SK-N-SH treated with all-trans-retinoic acid at 6 μM for 48 hours (cell line): ENCODE data around the gene PEX5.

Source experiments
- ATAC-seq: fragments of 200-7000 bp; cut with Tn5 transposase; 3 replicates; pipeline ENCODE4 v1.9.1; 2020; ENCODE audit warnings: mild to moderate bottlenecking, moderate library complexity
- ARNTL ChIP-seq: fragments of 450-650 bp; formaldehyde crosslinking; IDR thresholded peaks from 2 replicates; pipeline ENCODE4 v1.5.0; 2020; ENCODE audit warnings: low read depth, mild to moderate bottlenecking, moderate library complexity, borderline replicate concordance
- BACH2 ChIP-seq: fragments of 250-450 bp; sonication (Bioruptor Pico); IDR thresholded peaks from 2 replicates; pipeline ENCODE4 v1.9.0; 2021; ENCODE audit warnings: mild to moderate bottlenecking, borderline replicate concordance
- CREB5 ChIP-seq: fragments of 250-450 bp; sonication (Bioruptor Pico); IDR thresholded peaks from 2 replicates; pipeline ENCODE4 v1.5.1; 2020; ENCODE audit warnings: low read depth, mild to moderate bottlenecking, moderate library complexity
- CSDC2 ChIP-seq: fragments of 250-450 bp; sonication (Bioruptor Pico); IDR thresholded peaks from 2 replicates; pipeline ENCODE4 v1.5.0; 2020; ENCODE audit warnings: mild to moderate bottlenecking, moderate library complexity
- CSRNP3 ChIP-seq: fragments of 250-450 bp; sonication (Bioruptor Pico); IDR thresholded peaks from 2 replicates; pipeline ENCODE4 v1.5.1; 2021; ENCODE audit warnings: mild to moderate bottlenecking, moderate library complexity
- ESRRG ChIP-seq: fragments of 250-450 bp; sonication (Bioruptor Pico); IDR thresholded peaks from 2 replicates; pipeline ENCODE4 v1.6.1; 2021; ENCODE audit warnings: mild to moderate bottlenecking
- GLIS3 ChIP-seq: fragments of 250-450 bp; sonication (Bioruptor Pico); IDR thresholded peaks from 2 replicates; pipeline ENCODE4 v1.5.0; 2020; ENCODE audit warnings: mild to moderate bottlenecking, moderate library complexity
- ISL1 ChIP-seq: fragments of 250-450 bp; sonication (Bioruptor Pico); IDR thresholded peaks from 2 replicates; pipeline ENCODE4 v2.1.2; 2022; ENCODE audit warnings: mild to moderate bottlenecking, moderate library complexity
- OSR1 ChIP-seq: fragments of 250-450 bp; sonication (Bioruptor Pico); IDR thresholded peaks from 2 replicates; pipeline ENCODE4 v1.8.0; 2022; ENCODE audit warnings: moderate library complexity, mild to moderate bottlenecking, inconsistent platforms
- PATZ1 ChIP-seq: fragments of 250-450 bp; sonication (Bioruptor Pico); IDR thresholded peaks from 2 replicates; pipeline ENCODE4 v1.8.0; 2020; ENCODE audit warnings: mild to moderate bottlenecking, moderate library complexity, borderline replicate concordance
- POU6F1 ChIP-seq: fragments of 250-450 bp; sonication (Bioruptor Pico); IDR thresholded peaks from 2 replicates; pipeline ENCODE4 v1.8.0; 2021; ENCODE audit warnings: low read depth, mild to moderate bottlenecking, moderate library complexity, borderline replicate concordance
- RARB ChIP-seq: fragments of 250-450 bp; sonication (Bioruptor Pico); IDR thresholded peaks from 2 replicates; pipeline ENCODE4 v1.8.0; 2021; ENCODE audit warnings: mild to moderate bottlenecking, moderate library complexity
- SNAI2 ChIP-seq: fragments of 250-450 bp; sonication (Bioruptor Pico); IDR thresholded peaks from 2 replicates; pipeline ENCODE4 v1.5.0; 2020; ENCODE audit warnings: mild to moderate bottlenecking, moderate library complexity
- TCF4 ChIP-seq: fragments of 250-450 bp; sonication (Bioruptor Pico); IDR thresholded peaks from 2 replicates; pipeline ENCODE4 v1.8.0; 2021; ENCODE audit warnings: mild to moderate bottlenecking, moderate library complexity, borderline replicate concordance
- TOX ChIP-seq: fragments of 250-450 bp; sonication (Bioruptor Pico); IDR thresholded peaks from 2 replicates; pipeline ENCODE4 v1.8.0; 2021; ENCODE audit warnings: mild to moderate bottlenecking, moderate library complexity, borderline replicate concordance
- TSHZ2 ChIP-seq: fragments of 250-450 bp; sonication (Bioruptor Pico); IDR thresholded peaks from 2 replicates; pipeline ENCODE4 v1.5.0; 2020; ENCODE audit warnings: mild to moderate bottlenecking, moderate library complexity
- ZC3H10 ChIP-seq: fragments of 250-450 bp; sonication (Bioruptor Pico); IDR thresholded peaks from 2 replicates; pipeline ENCODE4 v1.5.1; 2021; ENCODE audit warnings: mild to moderate bottlenecking, moderate library complexity
- ZFP3 ChIP-seq: fragments of 250-450 bp; sonication (Bioruptor Pico); IDR thresholded peaks from 2 replicates; pipeline ENCODE4 v1.5.0; 2020; ENCODE audit warnings: mild to moderate bottlenecking, moderate library complexity
- ZNF565 ChIP-seq: fragments of 450-650 bp; formaldehyde crosslinking; conservative IDR thresholded peaks from 2 replicates; pipeline ENCODE4 v1.5.0; 2020; ENCODE audit warnings: low read depth, mild to moderate bottlenecking, moderate library complexity
- ZNF70 ChIP-seq: fragments of 450-650 bp; formaldehyde crosslinking; IDR thresholded peaks from 2 replicates; pipeline ENCODE4 v1.5.0; 2020; ENCODE audit warnings: mild to moderate bottlenecking, moderate library complexity
- ZNF8 ChIP-seq: fragments of 450-650 bp; formaldehyde crosslinking; IDR thresholded peaks from 2 replicates; pipeline ENCODE4 v1.5.0; 2020; ENCODE audit warnings: mild to moderate bottlenecking, moderate library complexity

The PEX5 gene

GRCh38 chr12:7150841-7151240, 38.6 kb upstream of the PEX5 start:
- TF ChIP-seq ARNTL (CRISPR knock-in tag) (no peak), CREB5 (CRISPR knock-in tag) (no peak), RARB (no peak), PATZ1 (no peak), ISL1 (CRISPR knock-in tag) (no peak), CSDC2 (CRISPR knock-in tag) (no peak), ZNF70 (CRISPR knock-in tag) (no peak), TOX (no peak), TCF4 (CRISPR knock-in tag) (no peak), ZNF565 (CRISPR knock-in tag) (no peak), BACH2 (no peak), CSRNP3 (CRISPR knock-in tag) (no peak), ZFP3 (CRISPR knock-in tag) (no peak), OSR1 (CRISPR knock-in tag) (no peak), TSHZ2 (CRISPR knock-in tag) (no peak), ZNF8 (CRISPR knock-in tag) (no peak), SNAI2 (CRISPR knock-in tag) (no peak)
- no peak for ATAC-seq

- TF ChIP-seq GLIS3: no peak
- TF ChIP-seq TOX: no peak
- no peak for TF ChIP-seq ISL1 (CRISPR knock-in tag)
- no peak for TF ChIP-seq OSR1 (CRISPR knock-in tag)
- no peak for TF ChIP-seq ZC3H10 (CRISPR knock-in tag)
- TF ChIP-seq PATZ1: no peak
- no peak for TF ChIP-seq SNAI2 (CRISPR knock-in tag)
- TF ChIP-seq TCF4 (CRISPR knock-in tag): no peak
- no peak for TF ChIP-seq ZNF8 (CRISPR knock-in tag)
- no peak for TF ChIP-seq CREB5 (CRISPR knock-in tag)
- TF ChIP-seq TSHZ2 (CRISPR knock-in tag): no peak
- TF ChIP-seq CSRNP3 (CRISPR knock-in tag): no peak
- no peak for TF ChIP-seq ZFP3 (CRISPR knock-in tag)
- no peak for TF ChIP-seq ESRRG (CRISPR knock-in tag)
- TF ChIP-seq ZNF70 (CRISPR knock-in tag): no peak
- TF ChIP-seq POU6F1 (CRISPR knock-in tag): no peak
- ATAC-seq: no peak
Measured at GRCh38 chr12:7151532-7151931, 38.0 kb upstream of the PEX5 start.
